Activated T-cell treated with anti-CD3 and anti-CD28 coated beads, Interleukin-2, amount 50 U/mL, for 72 hours (primary cell): ENCODE measurements around the gene TPH2. TPM values are rescaled to one million over a fixed set of nuclear protein-coding genes. Genes with fewer than 3 reads are reported as not detected.

Experiments
- ATAC-seq, 2 donors: fragments of 150-1000 bp; cut with Tn5 transposase; replicated peaks in 1 of 2; 2 replicates each; pipeline ENCODE4 v1.10.0; 2021; ENCODE audit warnings: moderate library complexity in 2 of 2, mild to moderate bottlenecking in 1 of 2
- DNase-seq, 2 donors: peaks; one replicate each; pipeline ENCODE4 v3.0.0; 2021 to 2022; ENCODE audit warnings: mixed read lengths in 1 of 2
- H3K27ac Mint-ChIP-seq: one replicate; pipeline ENCODE4 v1.8.0; 2022; ENCODE audit warnings: mild to moderate bottlenecking, moderate library complexity, mixed read lengths
- H3K27me3 Mint-ChIP-seq: one replicate; pipeline ENCODE4 v1.8.0; 2022; ENCODE audit warnings: low read depth, mixed read lengths
- H3K36me3 Mint-ChIP-seq, 2 donors: one replicate each; pipeline ENCODE4 v1.8.0; 2022; ENCODE audit warnings: mixed read lengths in 2 of 2, mild to moderate bottlenecking in 1 of 2; ENCODE audit not compliant: insufficient read depth in 2 of 2
- H3K4me1 Mint-ChIP-seq: one replicate; pipeline ENCODE4 v1.8.0; 2022; ENCODE audit warnings: low read depth, mixed read lengths
- H3K4me3 Mint-ChIP-seq, 2 donors: one replicate each; pipeline ENCODE4 v1.8.0; 2022; ENCODE audit warnings: mild to moderate bottlenecking in 2 of 2, mixed read lengths in 2 of 2, moderate library complexity in 2 of 2
- H3K9me3 Mint-ChIP-seq, 2 donors: one replicate each; pipeline ENCODE4 v1.8.0; 2022; ENCODE audit warnings: mixed read lengths in 2 of 2
- total RNA-seq, 2 donors: library from RNA; stranded (reverse); gene quantifications; one replicate each; pipeline ENCODE4 v1.2.3, GENCODE V29; 2022

TPH2 gene
- total RNA-seq, 2 donors from 2014 or later, result not detected

DNA sequence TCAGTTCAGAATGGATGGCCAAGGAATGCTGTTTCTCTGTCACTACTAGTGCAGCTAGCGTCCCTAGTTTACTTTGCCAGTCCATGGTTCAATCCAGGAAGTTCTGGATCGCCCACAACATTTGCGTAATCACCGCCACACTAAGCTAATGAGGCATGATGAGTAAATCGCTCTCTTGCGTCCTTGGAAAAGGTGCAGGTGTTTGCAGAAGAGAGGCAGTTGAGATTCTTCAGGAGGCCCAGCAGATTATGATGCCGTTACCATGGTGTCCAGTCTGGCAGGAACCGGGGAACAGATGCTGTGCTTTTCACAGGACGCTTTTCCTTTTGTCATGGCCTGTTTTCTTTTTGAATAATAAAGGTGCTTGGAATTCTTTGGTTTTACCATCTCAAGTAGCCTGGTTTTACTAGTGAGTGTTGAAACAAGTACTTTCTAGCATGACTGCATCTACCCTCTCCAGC, 9.0 kb downstream of the TPH2 start:
- Mint-ChIP-seq H3K4me1 (no peaks in the 10 kb centered on the region), H3K36me3 (no peaks in the 10 kb centered on the region), H3K9me3 (no peaks in the 10 kb centered on the region), H3K27me3 (peaks cover 55% of the 10 kb centered on the region), H3K4me3 (no peak overlapping the region), H3K27ac (no peak overlapping the region)
- no peak for ATAC-seq
- DNase-seq, result no peak

DNA sequence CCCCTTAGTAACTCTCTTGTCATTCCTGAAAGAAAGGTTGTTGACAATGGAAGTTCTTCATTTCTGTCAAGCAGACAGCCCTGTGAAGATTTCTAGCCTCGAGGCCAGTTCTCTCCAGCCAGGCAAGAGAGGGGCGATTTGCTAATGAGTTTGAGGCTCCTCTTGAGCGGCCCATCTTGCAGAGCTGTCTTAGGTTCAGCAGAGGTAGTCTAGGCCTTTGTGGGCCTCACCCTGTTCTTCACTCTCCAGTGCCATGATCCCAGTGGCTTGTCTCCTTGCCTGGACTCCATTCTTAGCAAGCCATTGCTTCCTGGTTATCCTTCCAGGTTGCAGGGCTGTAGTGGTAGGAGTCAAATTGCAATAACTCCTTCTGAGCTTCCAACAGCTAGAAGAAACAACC, 9.7 kb downstream of the TPH2 start:
- H3K4me3 Mint-ChIP-seq, result no peak overlapping the region
- H3K36me3 Mint-ChIP-seq, result no peaks in the 10 kb centered on the region
- H3K4me1 Mint-ChIP-seq, result no peaks in the 10 kb centered on the region
- DNase-seq, result no peak
- no peak for ATAC-seq
- H3K27me3 Mint-ChIP-seq, result peaks cover 53% of the 10 kb centered on the region
- no peaks in the 10 kb centered on the region for H3K9me3 Mint-ChIP-seq
- H3K27ac Mint-ChIP-seq, result no peak overlapping the region

DNA sequence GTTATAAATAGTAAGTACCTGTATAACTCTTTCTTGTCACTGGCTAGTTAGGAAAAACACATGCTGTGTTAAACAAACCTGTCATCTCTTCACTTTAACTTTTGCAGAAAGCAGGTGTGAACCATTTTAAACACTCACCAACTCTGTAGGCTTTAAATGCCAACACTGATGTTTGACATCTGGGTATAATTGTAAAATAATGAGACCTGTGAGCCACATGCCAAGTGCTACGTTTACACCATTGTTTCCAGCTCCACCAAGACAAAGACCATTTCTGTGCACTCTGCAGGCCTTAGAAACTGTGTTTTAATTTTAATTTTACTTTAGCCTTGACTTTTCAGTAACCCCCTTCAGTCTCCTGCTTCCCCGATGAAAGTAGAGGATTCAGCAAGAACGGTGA, 11.0 kb downstream of the TPH2 start:
- DNase-seq (no peak), ATAC-seq (no peak)
- no peaks in the 10 kb centered on the region for H3K9me3 Mint-ChIP-seq

DNA sequence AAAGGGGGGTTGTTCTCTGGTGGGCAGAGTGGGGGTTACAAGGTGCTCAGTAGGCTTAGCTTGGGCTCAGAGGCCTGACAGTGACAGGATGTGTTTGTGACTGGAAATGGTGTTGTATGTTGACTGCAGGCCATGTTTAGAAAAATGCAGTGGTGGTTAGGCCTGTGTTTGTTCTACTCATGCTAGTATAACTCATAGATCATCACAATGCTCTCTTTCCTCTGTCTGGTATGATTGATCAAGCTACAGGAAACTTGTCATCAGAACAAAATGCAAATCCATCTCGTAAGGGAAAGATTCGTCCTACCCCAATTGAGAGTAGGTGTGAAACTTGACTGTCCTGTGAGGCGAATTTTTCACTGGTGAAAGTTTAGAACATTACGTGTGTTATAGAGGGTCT, 11.8 kb downstream of the TPH2 start:
- Mint-ChIP-seq H3K27me3 (peaks cover 40% of the 10 kb centered on the region), H3K9me3 (no peaks in the 10 kb centered on the region), H3K36me3 (no peaks in the 10 kb centered on the region), H3K4me1 (no peaks in the 10 kb centered on the region), H3K4me3 (no peak overlapping the region), H3K27ac (no peak overlapping the region)
- DNase-seq, result no peak
- peak; percentile 49 to 81 for ATAC-seq

More for the DNA sequence above, 11.0 kb downstream of the TPH2 start:
- no peak overlapping the region for H3K4me3 Mint-ChIP-seq
- H3K27ac Mint-ChIP-seq, result no peak overlapping the region
- H3K4me1 Mint-ChIP-seq, result no peaks in the 10 kb centered on the region
- no peaks in the 10 kb centered on the region for H3K36me3 Mint-ChIP-seq
- peaks cover 48% of the 10 kb centered on the region for H3K27me3 Mint-ChIP-seq

DNA sequence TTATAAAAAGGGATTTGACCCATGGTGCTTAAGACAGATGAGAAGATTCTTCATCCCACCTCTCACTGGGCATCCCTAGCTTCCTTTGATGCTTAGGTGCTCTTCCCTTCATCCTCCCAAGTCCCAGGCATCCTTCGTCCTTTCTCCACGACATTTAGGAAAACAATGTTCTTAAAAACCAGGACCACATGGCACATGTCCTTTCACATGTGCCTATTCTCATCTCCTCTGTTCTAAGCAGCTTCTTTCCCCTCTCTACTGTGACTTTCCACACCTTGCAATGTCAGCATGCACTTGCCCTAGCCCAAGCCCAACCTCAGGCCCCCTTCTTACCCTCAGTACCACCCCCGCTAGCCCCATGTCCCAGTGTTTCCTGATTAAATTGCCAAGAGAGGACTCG, 12.2 kb downstream of the TPH2 start:
- Mint-ChIP-seq H3K4me1 (no peaks in the 10 kb centered on the region), H3K27ac (no peak overlapping the region), H3K36me3 (no peaks in the 10 kb centered on the region), H3K9me3 (no peaks in the 10 kb centered on the region), H3K27me3 (peaks cover 40% of the 10 kb centered on the region), H3K4me3 (no peak overlapping the region)
- ATAC-seq, result no peak
- DNase-seq, result no peak

DNA sequence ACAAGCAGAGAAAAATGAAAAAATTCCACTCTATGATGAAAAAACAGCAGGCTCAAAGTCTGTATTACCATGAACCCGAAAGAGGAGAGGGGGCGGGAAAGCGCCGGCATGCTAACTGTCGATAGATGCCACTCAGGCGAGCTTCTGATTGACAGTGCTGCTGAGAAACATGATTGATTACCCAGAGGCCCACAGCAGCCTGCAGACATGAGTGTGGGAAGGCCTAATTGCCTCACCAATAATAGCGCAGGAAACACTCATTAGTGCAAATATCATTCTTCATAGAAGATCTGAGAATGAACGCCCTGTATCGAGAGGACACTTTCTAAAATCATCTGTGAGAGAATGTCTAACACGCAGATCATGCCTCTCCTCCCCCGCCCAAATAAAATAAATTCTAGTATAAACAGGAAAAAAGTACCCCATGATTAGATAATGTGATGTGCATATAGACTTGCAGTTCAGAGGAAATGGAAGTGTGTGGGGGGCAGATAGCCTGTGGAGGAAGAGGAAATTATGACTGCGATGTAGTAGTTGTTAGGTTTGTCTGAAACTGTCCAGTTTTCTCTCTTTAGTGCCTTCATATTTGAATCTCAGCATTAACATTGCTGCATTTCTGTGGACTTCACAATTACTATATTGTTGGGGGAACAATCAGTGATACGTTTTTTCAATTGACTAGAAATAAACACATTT, 15.6 kb downstream of the TPH2 start:
- DNase-seq, result no peak
- H3K36me3 Mint-ChIP-seq, result no peaks in the 10 kb centered on the region
- H3K27me3 Mint-ChIP-seq, result peaks cover 23% of the 10 kb centered on the region
- no peak overlapping the region for H3K4me3 Mint-ChIP-seq
- no peaks in the 10 kb centered on the region for H3K9me3 Mint-ChIP-seq
- ATAC-seq, result no peak
- no peaks in the 10 kb centered on the region for H3K4me1 Mint-ChIP-seq
- no peak overlapping the region for H3K27ac Mint-ChIP-seq

DNA sequence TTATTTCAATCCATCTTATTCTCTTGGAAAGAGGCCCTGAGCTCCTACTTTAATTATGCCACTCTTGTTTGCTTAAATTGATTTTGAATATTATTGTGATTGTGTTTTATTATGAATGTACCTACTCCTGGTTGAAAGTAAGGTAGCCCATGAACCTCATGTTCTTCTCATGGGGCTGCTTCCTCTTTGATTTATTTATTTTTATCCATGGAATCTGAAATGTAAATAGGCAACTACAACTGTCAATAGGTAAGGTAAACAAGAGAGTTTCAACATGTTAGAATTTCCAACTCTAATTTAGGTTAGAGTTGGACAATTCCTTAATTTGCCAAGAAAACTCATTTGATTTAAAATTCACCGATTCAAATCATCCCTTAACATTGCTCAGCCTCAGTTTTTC, 16.2 kb downstream of the TPH2 start:
- Mint-ChIP-seq H3K4me3 (no peak overlapping the region), H3K27ac (no peak overlapping the region), H3K36me3 (no peaks in the 10 kb centered on the region), H3K27me3 (peaks cover 28% of the 10 kb centered on the region), H3K9me3 (no peaks in the 10 kb centered on the region), H3K4me1 (no peaks in the 10 kb centered on the region)
- no peak for DNase-seq
- no peak for ATAC-seq

DNA sequence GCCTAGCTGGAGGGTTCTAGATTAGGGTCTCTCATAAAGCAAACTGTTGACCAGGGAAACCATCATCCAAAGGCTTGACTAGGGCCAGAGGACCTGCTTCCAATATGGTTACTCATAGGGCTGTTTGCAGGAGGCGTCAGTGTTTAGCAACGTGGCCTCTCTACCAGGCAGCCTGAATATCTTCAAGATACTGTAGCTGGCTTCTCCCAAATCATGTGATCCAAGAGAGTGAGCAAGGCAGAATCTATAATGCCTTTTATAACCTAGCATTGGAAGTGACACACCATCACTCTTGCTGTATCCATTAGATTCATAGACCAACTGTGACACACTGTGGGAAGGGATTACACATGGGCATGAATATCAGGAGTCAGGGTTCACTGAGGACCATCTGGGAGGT, 17.3 kb downstream of the TPH2 start:
- DNase-seq (no peak), ATAC-seq (no peak)
- Mint-ChIP-seq H3K27me3 (peaks cover 28% of the 10 kb centered on the region), H3K4me3 (no peak overlapping the region), H3K36me3 (no peaks in the 10 kb centered on the region), H3K4me1 (no peaks in the 10 kb centered on the region), H3K9me3 (no peaks in the 10 kb centered on the region), H3K27ac (no peak overlapping the region)

DNA sequence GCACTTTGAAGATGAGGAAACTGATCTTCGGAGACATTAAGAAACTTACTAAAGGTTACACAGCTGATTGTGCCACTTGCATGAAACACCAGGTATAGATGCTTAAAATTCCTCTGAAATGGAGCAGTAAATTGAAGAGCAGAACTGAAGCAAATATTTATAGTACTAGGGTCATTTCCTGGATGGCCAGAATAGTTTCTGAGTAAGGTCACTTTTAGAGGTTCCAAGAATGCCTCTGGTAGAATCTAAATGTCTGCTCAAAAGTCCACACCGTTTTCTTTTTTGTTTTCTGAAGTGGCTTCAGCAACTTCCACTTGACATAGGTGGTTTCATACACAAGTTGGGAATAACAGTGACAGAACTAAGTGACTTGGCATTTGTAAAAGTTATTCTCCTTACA, 19.4 kb downstream of the TPH2 start:
- Mint-ChIP-seq H3K27me3 (peaks cover 35% of the 10 kb centered on the region), H3K4me3 (no peak overlapping the region), H3K27ac (no peak overlapping the region), H3K9me3 (no peaks in the 10 kb centered on the region), H3K4me1 (no peaks in the 10 kb centered on the region), H3K36me3 (no peaks in the 10 kb centered on the region)
- DNase-seq (no peak), ATAC-seq (no peak)

DNA sequence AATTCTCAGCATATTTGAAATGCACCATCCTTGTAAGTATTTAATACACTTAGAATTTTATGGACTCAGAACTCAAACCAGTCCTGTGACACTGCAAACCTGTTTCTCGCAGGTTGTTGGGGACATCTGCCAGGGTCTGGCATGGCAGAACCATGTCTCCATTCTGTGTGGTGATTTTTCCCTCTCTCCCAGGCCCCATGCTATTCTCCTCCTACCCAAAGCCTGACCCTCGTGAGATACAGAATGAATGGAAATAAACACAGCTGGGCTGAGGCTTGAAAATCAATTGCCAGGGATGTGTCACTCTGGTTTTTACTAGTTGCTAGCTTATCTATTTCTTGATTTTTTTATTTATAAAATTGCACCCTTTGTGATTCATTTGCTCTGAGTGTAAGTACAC, 19.8 kb downstream of the TPH2 start:
- Mint-ChIP-seq H3K27ac (no peak overlapping the region), H3K4me3 (no peak overlapping the region), H3K4me1 (no peaks in the 10 kb centered on the region), H3K9me3 (no peaks in the 10 kb centered on the region), H3K27me3 (peaks cover 31% of the 10 kb centered on the region), H3K36me3 (no peaks in the 10 kb centered on the region)
- no peak for DNase-seq
- no peak for ATAC-seq

DNA sequence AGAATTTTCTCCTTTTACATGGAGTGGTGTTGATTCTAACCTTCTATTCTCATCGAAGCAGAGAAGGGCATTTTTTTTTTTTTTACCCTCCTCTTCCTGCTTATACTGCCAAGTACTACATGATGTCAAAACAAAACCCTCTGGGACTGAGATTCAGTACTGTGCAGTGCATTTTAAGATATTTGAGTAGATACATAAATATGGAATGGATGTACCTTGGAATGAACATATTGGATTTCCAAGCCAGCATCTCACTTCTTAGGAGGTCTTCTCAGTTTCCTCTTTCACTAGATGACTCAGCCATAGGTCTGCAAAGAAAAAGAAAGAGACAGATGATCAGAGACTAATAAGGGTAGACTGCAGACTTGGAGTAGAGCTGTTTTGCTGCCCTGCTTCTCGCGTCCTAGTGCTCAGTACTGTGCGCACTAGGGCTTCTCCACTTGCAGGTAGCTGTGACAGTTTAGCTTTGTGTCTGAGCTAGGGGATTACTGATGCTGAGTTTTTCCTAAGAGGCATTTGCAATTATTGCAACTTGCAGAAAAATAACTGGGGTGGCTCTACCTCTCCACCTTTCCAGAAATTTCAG, 20.4 kb downstream of the TPH2 start:
- no peaks in the 10 kb centered on the region for H3K4me1 Mint-ChIP-seq
- no peak overlapping the region for H3K27ac Mint-ChIP-seq

DNA sequence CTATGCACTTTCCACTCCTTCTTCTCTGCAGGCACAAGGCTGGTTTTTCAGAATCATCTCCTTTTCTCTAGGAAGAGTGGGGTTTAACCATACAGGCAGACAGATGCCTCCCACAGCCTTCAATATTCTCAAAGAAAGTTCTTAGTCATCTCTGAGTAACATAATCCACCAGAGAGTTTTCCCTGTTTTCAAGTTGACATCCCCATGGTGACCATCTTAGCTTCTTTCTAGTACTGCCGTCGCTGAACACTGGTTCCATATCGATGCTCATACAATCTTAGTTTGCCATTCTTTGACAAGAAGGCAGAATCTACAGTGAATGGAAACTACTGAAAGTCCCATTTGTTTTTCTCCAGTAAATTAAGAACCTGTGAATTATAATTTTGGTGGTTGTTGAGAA, 28.6 kb downstream of the TPH2 start:
- no peaks in the 10 kb centered on the region for H3K9me3 Mint-ChIP-seq
- H3K27ac Mint-ChIP-seq, result no peak overlapping the region
- H3K4me3 Mint-ChIP-seq, result no peak overlapping the region
- ATAC-seq, result no peak
- no peak for DNase-seq
- H3K4me1 Mint-ChIP-seq, result no peaks in the 10 kb centered on the region
- H3K36me3 Mint-ChIP-seq, result no peaks in the 10 kb centered on the region
- H3K27me3 Mint-ChIP-seq, result peaks cover 35% of the 10 kb centered on the region

More for the DNA sequence above, 20.4 kb downstream of the TPH2 start:
- Mint-ChIP-seq H3K4me3 (no peak overlapping the region), H3K9me3 (no peaks in the 10 kb centered on the region), H3K27me3 (peaks cover 28% of the 10 kb centered on the region), H3K36me3 (no peaks in the 10 kb centered on the region)
- DNase-seq (no peak), ATAC-seq (no peak)

DNA sequence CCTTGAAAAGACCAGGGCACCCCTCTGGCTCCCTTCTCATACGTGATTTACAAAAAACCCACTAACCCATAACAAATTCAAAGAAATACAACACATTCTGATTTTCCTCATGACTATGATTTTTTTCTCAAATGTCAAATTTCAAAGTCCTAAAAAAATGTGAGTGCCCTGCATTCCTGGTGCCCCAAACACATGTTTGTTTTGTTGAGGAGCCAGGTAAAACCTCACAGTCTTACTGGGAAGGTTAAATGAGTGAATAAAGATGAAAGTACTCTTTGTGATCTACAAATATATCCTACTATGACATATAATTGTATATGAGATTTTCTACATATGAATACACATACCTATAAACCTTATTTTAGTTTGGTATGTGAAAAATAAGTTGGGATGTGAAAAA, 30.7 kb downstream of the TPH2 start:
- no peak for ATAC-seq

DNA sequence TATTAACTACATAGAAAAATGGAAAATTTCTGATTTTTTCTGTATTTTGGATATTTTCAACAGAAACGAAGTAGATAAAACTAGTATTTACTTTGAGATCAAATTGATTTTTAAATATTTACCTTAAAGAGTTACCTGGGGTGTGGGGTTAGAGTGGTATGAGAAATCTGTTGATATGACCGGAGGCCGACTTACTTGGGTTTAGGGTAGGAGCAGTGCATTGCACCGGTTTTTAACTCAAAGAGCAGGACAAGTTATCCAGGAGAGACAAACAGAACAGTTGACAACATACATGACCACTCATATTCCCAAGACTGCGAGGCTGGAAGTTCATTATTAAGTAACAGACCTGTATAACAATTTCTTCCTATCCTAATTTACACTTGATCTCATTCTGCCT, 31.4 kb downstream of the TPH2 start:
- Mint-ChIP-seq H3K9me3 (no peaks in the 10 kb centered on the region), H3K27ac (no peak overlapping the region), H3K27me3 (peaks cover 33% of the 10 kb centered on the region), H3K4me1 (peaks cover 11% of the 10 kb centered on the region), H3K4me3 (no peak overlapping the region), H3K36me3 (no peaks in the 10 kb centered on the region)
- ATAC-seq (no peak), DNase-seq (no peak)

More for the DNA sequence above, 30.7 kb downstream of the TPH2 start:
- Mint-ChIP-seq H3K27me3 (peaks cover 35% of the 10 kb centered on the region), H3K4me3 (no peak overlapping the region), H3K9me3 (no peaks in the 10 kb centered on the region), H3K36me3 (no peaks in the 10 kb centered on the region), H3K4me1 (peaks cover 10% of the 10 kb centered on the region), H3K27ac (no peak overlapping the region)
- DNase-seq, result no peak
